GM12864 (cell line): ENCODE data around the gene ACR.

Experiments
- DNase-seq: peaks from one replicate; pipeline ENCODE4 v3.0.0-alpha.2; 2011; ENCODE audit warnings: low read depth
- H3K4me3 ChIP-seq: 2 replicates; pipeline ENCODE4 v1.5.1; 2011; ENCODE audit warnings: mild to moderate bottlenecking, low read depth, low read length, control low read depth
- TF ChIP-seq, protein P1 (sequence below): IDR thresholded peaks from 2 replicates; pipeline ENCODE4 v1.5.1; 2011; ENCODE audit warnings: low read depth, mild to moderate bottlenecking, moderate library complexity, low read length, control low read depth, inconsistent platforms; ENCODE audit errors: missing control alignments

Gene ACR

DNA sequence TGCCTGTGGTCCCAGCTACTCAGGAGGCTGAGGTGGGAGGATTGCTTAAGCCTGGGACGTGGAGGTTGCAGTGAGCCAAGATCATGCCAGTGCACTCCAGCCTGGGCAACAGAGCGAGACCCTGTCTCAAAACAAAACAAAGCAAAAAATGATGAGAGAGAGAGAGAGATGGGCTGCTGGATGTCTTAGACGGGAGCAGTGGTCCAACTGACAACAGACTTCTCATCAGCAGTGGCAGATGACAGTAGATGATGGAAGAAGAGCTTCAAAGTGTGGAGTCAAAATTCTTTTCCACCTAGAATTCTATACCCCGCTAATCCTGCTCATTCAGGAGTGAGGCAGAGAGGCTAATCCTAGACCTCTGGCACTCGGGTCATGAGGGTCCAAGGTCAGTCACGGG lies 29.0 kb upstream of the ACR start:
- DNase-seq = no peak
- TF ChIP-seq, protein P1, sequence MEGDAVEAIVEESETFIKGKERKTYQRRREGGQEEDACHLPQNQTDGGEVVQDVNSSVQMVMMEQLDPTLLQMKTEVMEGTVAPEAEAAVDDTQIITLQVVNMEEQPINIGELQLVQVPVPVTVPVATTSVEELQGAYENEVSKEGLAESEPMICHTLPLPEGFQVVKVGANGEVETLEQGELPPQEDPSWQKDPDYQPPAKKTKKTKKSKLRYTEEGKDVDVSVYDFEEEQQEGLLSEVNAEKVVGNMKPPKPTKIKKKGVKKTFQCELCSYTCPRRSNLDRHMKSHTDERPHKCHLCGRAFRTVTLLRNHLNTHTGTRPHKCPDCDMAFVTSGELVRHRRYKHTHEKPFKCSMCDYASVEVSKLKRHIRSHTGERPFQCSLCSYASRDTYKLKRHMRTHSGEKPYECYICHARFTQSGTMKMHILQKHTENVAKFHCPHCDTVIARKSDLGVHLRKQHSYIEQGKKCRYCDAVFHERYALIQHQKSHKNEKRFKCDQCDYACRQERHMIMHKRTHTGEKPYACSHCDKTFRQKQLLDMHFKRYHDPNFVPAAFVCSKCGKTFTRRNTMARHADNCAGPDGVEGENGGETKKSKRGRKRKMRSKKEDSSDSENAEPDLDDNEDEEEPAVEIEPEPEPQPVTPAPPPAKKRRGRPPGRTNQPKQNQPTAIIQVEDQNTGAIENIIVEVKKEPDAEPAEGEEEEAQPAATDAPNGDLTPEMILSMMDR = no peak
- H3K4me3 ChIP-seq = no peak overlapping the region

DNA sequence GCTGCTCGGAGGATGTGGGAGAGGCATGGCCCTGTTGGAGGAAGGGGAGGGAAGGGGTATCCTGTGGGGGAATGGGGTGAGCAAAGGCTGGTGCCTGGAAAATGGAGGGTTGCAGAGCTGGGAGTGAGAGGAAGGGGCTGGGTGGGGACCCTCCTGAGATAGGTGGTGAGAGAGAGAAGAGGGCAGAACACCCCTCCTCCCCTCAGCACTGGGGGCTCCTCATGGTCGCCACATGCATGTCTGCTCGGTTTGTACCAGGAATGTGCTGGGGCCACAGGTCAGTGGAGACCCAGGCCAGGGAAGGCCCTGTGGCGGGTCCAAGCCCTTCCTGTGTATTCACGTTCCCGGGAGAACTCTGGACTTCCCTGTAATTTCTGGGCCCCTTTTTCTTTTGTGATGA lies 27.8 kb upstream of the ACR start:
- no peak overlapping the region for H3K4me3 ChIP-seq
- no peak for DNase-seq
- TF ChIP-seq, protein P1 = no peak

DNA sequence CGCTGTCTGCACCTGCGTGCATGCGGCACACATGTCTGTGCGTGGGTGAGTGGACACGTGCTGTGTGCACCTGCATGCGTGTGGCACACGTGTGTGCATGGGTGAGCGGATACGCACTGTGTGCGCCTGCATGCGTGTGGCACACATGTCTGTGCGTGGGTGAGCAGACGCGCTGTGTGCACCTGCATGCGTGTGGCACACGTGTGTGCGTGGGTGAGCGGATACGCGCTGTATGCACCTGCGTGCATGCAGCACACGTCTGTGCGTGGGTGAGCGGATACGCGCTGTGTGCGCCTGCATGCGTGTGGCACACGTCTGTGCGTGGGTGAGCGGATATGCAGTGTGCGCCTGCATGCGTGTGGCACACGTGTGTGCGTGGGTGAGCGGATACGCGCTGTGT lies 27.1 kb upstream of the ACR start:
- TF ChIP-seq, protein P1 = no peak
- H3K4me3 ChIP-seq = no peak overlapping the region
- no peak for DNase-seq

DNA sequence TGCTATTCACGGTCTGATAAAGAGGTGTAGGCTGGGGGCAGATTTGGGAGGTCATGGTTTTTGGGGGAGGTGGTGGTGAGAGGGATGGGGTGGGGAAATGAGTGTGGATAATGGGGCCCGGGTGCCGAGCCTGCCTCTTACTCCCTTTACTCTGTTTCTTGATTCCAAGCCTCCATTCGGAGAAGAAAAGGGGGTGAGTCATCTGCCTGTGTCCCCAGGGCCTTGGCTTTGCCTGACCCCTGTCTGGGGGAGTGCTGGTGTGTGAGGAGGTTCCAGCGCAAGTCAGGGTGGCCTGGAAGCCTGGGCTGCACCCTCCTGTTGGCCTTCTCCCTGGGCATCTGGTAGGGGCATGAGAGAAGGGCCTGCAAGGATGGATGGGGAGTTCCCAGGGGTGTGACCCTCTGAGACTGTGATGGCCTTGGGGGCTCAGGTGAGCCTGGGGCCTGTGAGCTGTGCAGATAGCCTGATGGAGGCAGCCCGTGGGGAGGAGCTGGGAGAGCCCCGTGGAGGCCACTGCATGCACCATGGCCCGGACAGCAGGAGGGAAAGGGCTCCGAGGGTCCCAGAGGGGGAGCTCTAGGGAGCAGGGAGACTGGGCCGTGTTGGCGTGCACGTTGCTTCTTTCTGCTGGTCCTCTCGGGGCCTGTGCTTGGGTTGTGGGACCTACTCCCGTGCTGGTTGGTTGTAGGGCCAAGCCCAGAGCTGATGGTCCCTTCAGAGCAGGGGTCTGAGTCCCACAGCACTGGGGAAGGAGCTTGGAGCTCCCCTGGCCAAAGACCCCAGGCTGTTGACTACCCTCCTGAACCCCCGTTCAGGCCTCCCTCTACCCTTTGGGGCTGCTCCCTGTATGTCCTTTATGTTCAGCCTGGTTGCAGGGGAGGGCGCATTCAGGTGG lies 26.3 kb upstream of the ACR start:
- H3K4me3 ChIP-seq = no peak overlapping the region
- TF ChIP-seq, protein P1 = no peak
- DNase-seq = no peak

DNA sequence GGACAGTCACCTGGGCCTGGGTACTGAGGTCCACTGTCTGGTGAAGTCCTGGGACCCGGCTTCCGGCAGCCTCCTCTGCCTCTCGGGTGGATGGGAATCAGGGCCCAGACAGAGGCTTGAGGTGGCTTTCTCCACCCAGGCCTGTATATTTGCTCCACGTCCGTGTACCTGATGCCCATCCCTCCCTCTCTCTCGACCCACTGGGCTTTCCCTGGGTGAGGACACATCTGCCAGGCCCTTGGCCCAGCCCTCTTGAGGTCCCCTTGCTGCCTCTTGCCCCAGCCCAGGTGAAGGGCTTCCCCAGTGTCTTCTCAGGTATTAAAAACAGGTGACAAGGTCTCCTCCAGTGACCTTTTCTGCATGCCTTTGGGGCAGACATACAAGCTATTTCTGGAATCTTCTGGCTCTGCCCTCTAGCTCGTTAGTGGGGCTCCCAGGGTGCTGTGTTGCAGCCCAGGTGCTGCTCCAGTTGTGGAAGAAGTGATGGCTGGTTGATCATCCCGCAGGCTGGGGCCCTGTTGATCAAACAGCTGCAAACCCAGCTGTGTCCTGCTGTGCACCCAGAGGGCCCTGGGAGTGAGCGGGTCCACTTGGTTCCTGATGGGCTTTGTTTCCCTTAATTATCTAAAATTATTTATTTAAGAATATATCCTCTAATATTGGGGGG lies 25.5 kb upstream of the ACR start:
- H3K4me3 ChIP-seq = no peak overlapping the region
- TF ChIP-seq, protein P1 = no peak
- no peak for DNase-seq

DNA sequence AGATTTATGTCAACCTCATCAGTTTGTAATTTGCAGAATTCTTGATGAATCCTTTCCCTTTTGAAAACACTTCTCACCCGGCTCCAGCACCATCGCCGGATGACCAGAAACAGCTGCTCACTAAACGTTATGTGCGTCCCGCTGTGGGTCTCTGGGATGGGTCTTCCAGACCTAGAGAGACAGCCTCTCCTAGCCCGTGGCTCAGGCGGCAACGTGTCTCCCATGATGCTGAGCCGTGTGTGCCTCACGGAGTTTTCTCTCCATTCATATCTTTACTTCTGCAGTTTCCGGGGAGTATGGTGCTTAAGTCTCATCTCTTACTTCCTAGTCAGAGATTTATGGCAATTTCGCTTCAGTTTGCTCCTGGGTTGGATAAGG lies 25.0 kb upstream of the ACR start:
- TF ChIP-seq, protein P1 = no peak
- no peak for DNase-seq
- H3K4me3 ChIP-seq = no peak overlapping the region

DNA sequence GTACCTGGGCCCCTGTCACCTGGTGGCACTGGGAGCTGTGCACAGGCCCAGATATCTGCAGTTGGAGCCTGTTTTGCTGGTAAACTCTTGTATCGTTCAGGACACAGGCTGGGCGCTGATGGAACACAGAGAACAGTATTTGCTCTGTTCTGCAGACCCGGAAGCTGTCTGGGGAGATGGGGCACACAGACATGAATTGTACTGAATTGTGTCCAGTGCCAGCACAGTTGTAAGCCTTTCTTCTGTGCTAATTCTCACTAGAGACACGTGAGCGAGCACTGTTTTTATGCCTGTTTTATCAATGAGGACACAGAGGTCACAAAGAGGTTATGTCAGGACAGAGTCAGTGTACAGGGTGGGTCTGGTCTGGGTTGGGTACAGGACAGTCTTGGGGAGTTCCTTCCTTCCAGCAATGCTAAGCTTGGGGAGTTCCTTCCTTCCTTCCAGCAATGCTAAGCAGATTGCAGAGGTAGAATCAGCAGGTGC lies 24.4 kb upstream of the ACR start:
- TF ChIP-seq, protein P1 = no peak
- H3K4me3 ChIP-seq = no peak overlapping the region

More for the DNA sequence above, 24.4 kb upstream of the ACR start:
- no peak for DNase-seq
